ENCODE results near the gene YWHAB. TPM values are rescaled to one million over a fixed set of nuclear protein-coding genes. Genes with fewer than 3 reads are reported as not detected.
A peak's percentile ranks its signal among the peaks of the same experiment; 100 is the strongest.

Gene YWHAB
- polyA plus RNA-seq, 4 donors, result 125 to 157 (median 138) TPM

GRCh38 chr20:44843876-44844275 is 41.6 kb upstream of the YWHAB start:
- Histone ChIP-seq H3K4me1 (ENCODE audit: control insufficient read depth in 3 of 3, insufficient read depth in 2 of 3, low read depth in 1 of 3, low read length in 2 of 3) (no peaks in the 10 kb centered on the region), H3K36me3 (ENCODE audit: control insufficient read depth in 3 of 3, insufficient read depth in 2 of 3, low read depth in 1 of 3, low read length in 3 of 3) (no peaks in the 10 kb centered on the region), H3K27ac (ENCODE audit: low read depth in 1 of 3, low read length in 2 of 3) (no peak overlapping the region), H3K9me3 (ENCODE audit: control insufficient read depth in 2 of 2, insufficient read depth in 1 of 2, low read depth in 1 of 2, low read length in 1 of 2) (peaks cover 0 to 4% of the 10 kb centered on the region in 2 donors), H3K4me3 (ENCODE audit: low read depth in 1 of 3, low read length in 3 of 3) (no peak overlapping the region), H3K27me3 (ENCODE audit: control insufficient read depth in 3 of 3, insufficient read depth in 3 of 3, low read length in 3 of 3) (peaks cover 0 to 3% (median 0%) of the 10 kb centered on the region in 3 donors)
- DNase-seq (peak in 1 of 2 donors; percentile 36), FAIRE-seq (no peak)
- 60 to 74% (median 71%) methylated on average over 5 of the region's 5 CpGs for WGBS, 3 donors

- FAIRE-seq (no peak), DNase-seq (no peak)
- 68 to 89% (median 76%) methylated on average over 4 of the region's 4 CpGs for WGBS, 3 donors
- Histone ChIP-seq H3K36me3 (ENCODE audit: control insufficient read depth in 3 of 3, insufficient read depth in 2 of 3, low read depth in 1 of 3, low read length in 3 of 3) (no peaks in the 10 kb centered on the region), H3K4me3 (ENCODE audit: low read depth in 1 of 3, low read length in 3 of 3) (no peak overlapping the region), H3K4me1 (ENCODE audit: control insufficient read depth in 3 of 3, insufficient read depth in 2 of 3, low read depth in 1 of 3, low read length in 2 of 3) (peaks cover 0 to 31% (median 0%) of the 10 kb centered on the region in 3 donors), H3K27ac (ENCODE audit: low read depth in 1 of 3, low read length in 2 of 3) (no peak overlapping the region), H3K27me3 (ENCODE audit: control insufficient read depth in 3 of 3, insufficient read depth in 3 of 3, low read length in 3 of 3) (no peaks in the 10 kb centered on the region), H3K9me3 (ENCODE audit: control insufficient read depth in 2 of 2, insufficient read depth in 1 of 2, low read depth in 1 of 2, low read length in 1 of 2) (peaks cover 0 to 6% of the 10 kb centered on the region in 2 donors)
Observed at GRCh38 chr20:44848254-44849015, 37.1 kb upstream of the YWHAB start.

- WGBS, 3 donors, result 44 to 74% (median 56%) methylated on average over 1 of the region's 1 CpG
- Histone ChIP-seq H3K9me3 (ENCODE audit: control insufficient read depth in 2 of 2, insufficient read depth in 1 of 2, low read depth in 1 of 2, low read length in 1 of 2) (peaks cover 0 to 6% of the 10 kb centered on the region in 2 donors), H3K27me3 (ENCODE audit: control insufficient read depth in 3 of 3, insufficient read depth in 3 of 3, low read length in 3 of 3) (no peaks in the 10 kb centered on the region), H3K4me1 (ENCODE audit: control insufficient read depth in 3 of 3, insufficient read depth in 2 of 3, low read depth in 1 of 3, low read length in 2 of 3) (peaks cover 0 to 39% (median 0%) of the 10 kb centered on the region in 3 donors), H3K36me3 (ENCODE audit: control insufficient read depth in 3 of 3, insufficient read depth in 2 of 3, low read depth in 1 of 3, low read length in 3 of 3) (no peaks in the 10 kb centered on the region), H3K4me3 (ENCODE audit: low read depth in 1 of 3, low read length in 3 of 3) (no peak overlapping the region), H3K27ac (ENCODE audit: low read depth in 1 of 3, low read length in 2 of 3) (peak overlapping the region in 1 of 3 donors; percentile 4)
- FAIRE-seq (no peak), DNase-seq (no peak)
Observed at GRCh38 chr20:44849703-44850102, 35.8 kb upstream of the YWHAB start.

GRCh38 chr20:44850272-44850671 is 35.2 kb upstream of the YWHAB start:
- 43 to 64% (median 54%) methylated on average over 3 of the region's 3 CpGs for WGBS, 3 donors
- FAIRE-seq (no peak), DNase-seq (peak; percentile 40 to 54)

GRCh38 chr20:44850837-44851236 is 34.7 kb upstream of the YWHAB start:
- Histone ChIP-seq H3K9me3 (ENCODE audit: control insufficient read depth in 2 of 2, insufficient read depth in 1 of 2, low read depth in 1 of 2, low read length in 1 of 2) (peaks cover 0 to 6% of the 10 kb centered on the region in 2 donors), H3K27ac (ENCODE audit: low read depth in 1 of 3, low read length in 2 of 3) (peak overlapping the region in 1 of 3 donors; percentile 48), H3K36me3 (ENCODE audit: control insufficient read depth in 3 of 3, insufficient read depth in 2 of 3, low read depth in 1 of 3, low read length in 3 of 3) (no peaks in the 10 kb centered on the region), H3K27me3 (ENCODE audit: control insufficient read depth in 3 of 3, insufficient read depth in 3 of 3, low read length in 3 of 3) (no peaks in the 10 kb centered on the region), H3K4me3 (ENCODE audit: low read depth in 1 of 3, low read length in 3 of 3) (no peak overlapping the region), H3K4me1 (ENCODE audit: control insufficient read depth in 3 of 3, insufficient read depth in 2 of 3, low read depth in 1 of 3, low read length in 2 of 3) (peaks cover 0 to 39% (median 0%) of the 10 kb centered on the region in 3 donors)
- WGBS, 3 donors, result 44 to 52% (median 51%) methylated on average over 1 of the region's 1 CpG
- FAIRE-seq (no peak), DNase-seq (no peak)

More at GRCh38 chr20:44850272-44850671, 35.2 kb upstream of the YWHAB start:
- H3K4me1 ChIP-seq (ENCODE audit: control insufficient read depth in 3 of 3, insufficient read depth in 2 of 3, low read depth in 1 of 3, low read length in 2 of 3), result peaks cover 0 to 39% (median 0%) of the 10 kb centered on the region in 3 donors
- H3K36me3 ChIP-seq (ENCODE audit: control insufficient read depth in 3 of 3, insufficient read depth in 2 of 3, low read depth in 1 of 3, low read length in 3 of 3), result no peaks in the 10 kb centered on the region
- H3K4me3 ChIP-seq (ENCODE audit: low read depth in 1 of 3, low read length in 3 of 3), result no peak overlapping the region
- H3K9me3 ChIP-seq (ENCODE audit: control insufficient read depth in 2 of 2, insufficient read depth in 1 of 2, low read depth in 1 of 2, low read length in 1 of 2), result peaks cover 0 to 6% of the 10 kb centered on the region in 2 donors
- no peaks in the 10 kb centered on the region for H3K27me3 ChIP-seq (ENCODE audit: control insufficient read depth in 3 of 3, insufficient read depth in 3 of 3, low read length in 3 of 3)
- H3K27ac ChIP-seq (ENCODE audit: low read depth in 1 of 3, low read length in 2 of 3), result peak overlapping the region in 1 of 3 donors; percentile 4

GRCh38 chr20:44851545-44851944 is 34.0 kb upstream of the YWHAB start:
- 12 to 42% (median 30%) methylated on average over 3 of the region's 3 CpGs for WGBS, 3 donors
- peak; percentile 57 to 80 for DNase-seq
- H3K27ac ChIP-seq (ENCODE audit: low read depth in 1 of 3, low read length in 2 of 3), result peak overlapping the region in 1 of 3 donors; percentile 72

GRCh38 chr20:44856442-44856841 is 29.1 kb upstream of the YWHAB start:
- Histone ChIP-seq H3K36me3 (ENCODE audit: control insufficient read depth in 3 of 3, insufficient read depth in 2 of 3, low read depth in 1 of 3, low read length in 3 of 3) (no peaks in the 10 kb centered on the region), H3K4me3 (ENCODE audit: low read depth in 1 of 3, low read length in 3 of 3) (no peak overlapping the region), H3K27me3 (ENCODE audit: control insufficient read depth in 3 of 3, insufficient read depth in 3 of 3, low read length in 3 of 3) (no peaks in the 10 kb centered on the region), H3K9me3 (ENCODE audit: control insufficient read depth in 2 of 2, insufficient read depth in 1 of 2, low read depth in 1 of 2, low read length in 1 of 2) (peaks cover 0 to 6% of the 10 kb centered on the region in 2 donors), H3K4me1 (ENCODE audit: control insufficient read depth in 3 of 3, insufficient read depth in 2 of 3, low read depth in 1 of 3, low read length in 2 of 3) (peaks cover 0 to 32% (median 0%) of the 10 kb centered on the region in 3 donors), H3K27ac (ENCODE audit: low read depth in 1 of 3, low read length in 2 of 3) (peak overlapping the region in 1 of 3 donors; percentile 1)
- FAIRE-seq (peak; percentile 59), DNase-seq (peak; percentile 77 to 84)
- WGBS, 3 donors, result 19 to 56% (median 43%) methylated on average over 2 of the region's 2 CpGs

More at GRCh38 chr20:44851545-44851944, 34.0 kb upstream of the YWHAB start:
- Histone ChIP-seq H3K9me3 (ENCODE audit: control insufficient read depth in 2 of 2, insufficient read depth in 1 of 2, low read depth in 1 of 2, low read length in 1 of 2) (peaks cover 0 to 6% of the 10 kb centered on the region in 2 donors), H3K4me3 (ENCODE audit: low read depth in 1 of 3, low read length in 3 of 3) (no peak overlapping the region), H3K36me3 (ENCODE audit: control insufficient read depth in 3 of 3, insufficient read depth in 2 of 3, low read depth in 1 of 3, low read length in 3 of 3) (no peaks in the 10 kb centered on the region), H3K27me3 (ENCODE audit: control insufficient read depth in 3 of 3, insufficient read depth in 3 of 3, low read length in 3 of 3) (no peaks in the 10 kb centered on the region), H3K4me1 (ENCODE audit: control insufficient read depth in 3 of 3, insufficient read depth in 2 of 3, low read depth in 1 of 3, low read length in 2 of 3) (peaks cover 0 to 39% (median 0%) of the 10 kb centered on the region in 3 donors)
- FAIRE-seq, result no peak

GRCh38 chr20:44856856-44857448 is 28.6 kb upstream of the YWHAB start:
- no peak overlapping the region for H3K27ac ChIP-seq (ENCODE audit: low read depth in 1 of 3, low read length in 2 of 3)
- WGBS, 3 donors, result 86 to 96% (median 90%) methylated on average over 6 of the region's 6 CpGs
- FAIRE-seq, result no peak
- H3K36me3 ChIP-seq (ENCODE audit: control insufficient read depth in 3 of 3, insufficient read depth in 2 of 3, low read depth in 1 of 3, low read length in 3 of 3), result no peaks in the 10 kb centered on the region
- H3K4me1 ChIP-seq (ENCODE audit: control insufficient read depth in 3 of 3, insufficient read depth in 2 of 3, low read depth in 1 of 3, low read length in 2 of 3), result peaks cover 0 to 32% (median 0%) of the 10 kb centered on the region in 3 donors
- peaks cover 0 to 6% of the 10 kb centered on the region in 2 donors for H3K9me3 ChIP-seq (ENCODE audit: control insufficient read depth in 2 of 2, insufficient read depth in 1 of 2, low read depth in 1 of 2, low read length in 1 of 2)
- no peak overlapping the region for H3K4me3 ChIP-seq (ENCODE audit: low read depth in 1 of 3, low read length in 3 of 3)
- H3K27me3 ChIP-seq (ENCODE audit: control insufficient read depth in 3 of 3, insufficient read depth in 3 of 3, low read length in 3 of 3), result no peaks in the 10 kb centered on the region
- DNase-seq, result no peak
